Measurements from ENCODE around the gene TMEM201.

DNA sequence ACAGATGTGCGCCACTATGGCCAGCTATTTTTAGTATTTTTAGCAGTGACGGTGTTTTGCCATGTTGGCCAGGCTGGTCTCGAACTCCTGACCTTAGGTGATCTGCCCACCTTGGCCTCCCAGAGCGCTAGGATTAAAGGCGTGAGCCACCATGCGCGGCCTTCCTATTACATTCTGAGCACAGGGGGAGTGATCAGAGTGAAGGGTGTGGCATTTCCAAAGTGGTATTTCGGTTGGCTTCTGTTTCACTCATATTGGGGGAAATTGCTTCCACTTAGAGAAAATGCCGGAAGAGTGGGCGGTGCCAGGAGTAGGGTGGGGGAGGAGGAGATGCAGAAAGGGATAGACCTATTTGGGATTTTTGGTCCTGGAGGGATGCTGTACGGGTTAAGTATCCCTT lies 67.1 kb downstream of the TMEM201 start:
- TF ChIP-seq, protein P1, sequence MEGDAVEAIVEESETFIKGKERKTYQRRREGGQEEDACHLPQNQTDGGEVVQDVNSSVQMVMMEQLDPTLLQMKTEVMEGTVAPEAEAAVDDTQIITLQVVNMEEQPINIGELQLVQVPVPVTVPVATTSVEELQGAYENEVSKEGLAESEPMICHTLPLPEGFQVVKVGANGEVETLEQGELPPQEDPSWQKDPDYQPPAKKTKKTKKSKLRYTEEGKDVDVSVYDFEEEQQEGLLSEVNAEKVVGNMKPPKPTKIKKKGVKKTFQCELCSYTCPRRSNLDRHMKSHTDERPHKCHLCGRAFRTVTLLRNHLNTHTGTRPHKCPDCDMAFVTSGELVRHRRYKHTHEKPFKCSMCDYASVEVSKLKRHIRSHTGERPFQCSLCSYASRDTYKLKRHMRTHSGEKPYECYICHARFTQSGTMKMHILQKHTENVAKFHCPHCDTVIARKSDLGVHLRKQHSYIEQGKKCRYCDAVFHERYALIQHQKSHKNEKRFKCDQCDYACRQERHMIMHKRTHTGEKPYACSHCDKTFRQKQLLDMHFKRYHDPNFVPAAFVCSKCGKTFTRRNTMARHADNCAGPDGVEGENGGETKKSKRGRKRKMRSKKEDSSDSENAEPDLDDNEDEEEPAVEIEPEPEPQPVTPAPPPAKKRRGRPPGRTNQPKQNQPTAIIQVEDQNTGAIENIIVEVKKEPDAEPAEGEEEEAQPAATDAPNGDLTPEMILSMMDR (IDR thresholded peaks at IDR 0.05): no peak
- TF ChIP-seq EZH2phosphoT487 (IDR thresholded peaks at IDR 0.05) (no peak), EZH2 (IDR thresholded peaks at IDR 0.05) (no peak)
